T-helper 2 cell treated with Interferon-gamma antibody and Interleukin-4, amounts not matched to agents 5 μg/mL and 100 μg/mL, for 36 hours (primary cell): Measurements from ENCODE around the gene PPP2R5B.
A peak's percentile ranks its signal among the peaks of the same experiment; 100 is the strongest.

Experiments used
- DNase-seq: peaks from one replicate; pipeline ENCODE4 v3.0.0; 2021; ENCODE audit warnings: low spot score
- H3K27ac Mint-ChIP-seq: one replicate; pipeline ENCODE4 v1.8.0; 2021; ENCODE audit warnings: mild to moderate bottlenecking, mixed read lengths
- H3K27me3 Mint-ChIP-seq: one replicate; pipeline ENCODE4 v1.8.0; 2021; ENCODE audit warnings: low read depth, mixed read lengths
- H3K36me3 Mint-ChIP-seq: one replicate; pipeline ENCODE4 v1.8.0; 2021; ENCODE audit warnings: low read depth, mixed read lengths
- H3K4me1 Mint-ChIP-seq: one replicate; pipeline ENCODE4 v1.8.0; 2021; ENCODE audit warnings: low read depth, mixed read lengths
- H3K4me3 Mint-ChIP-seq: one replicate; pipeline ENCODE4 v1.8.0; 2022; ENCODE audit warnings: mild to moderate bottlenecking, moderate library complexity, mixed read lengths
- H3K9me3 Mint-ChIP-seq: one replicate; pipeline ENCODE4 v1.8.0; 2021; ENCODE audit warnings: mixed read lengths

Gene PPP2R5B

GRCh38 chr11:64921384-64921783 is 3.1 kb upstream of the PPP2R5B start:
- H3K4me1 Mint-ChIP-seq, result peaks cover 19% of the 10 kb centered on the region
- DNase-seq, result no peak
- H3K9me3 Mint-ChIP-seq, result no peaks in the 10 kb centered on the region
- peak overlapping the region; percentile 26 for H3K27ac Mint-ChIP-seq
- H3K4me3 Mint-ChIP-seq, result no peak overlapping the region
- no peaks in the 10 kb centered on the region for H3K27me3 Mint-ChIP-seq
- no peaks in the 10 kb centered on the region for H3K36me3 Mint-ChIP-seq

GRCh38 chr11:64923151-64923661 is 1.3 kb upstream of the PPP2R5B start:
- peaks cover 7% of the 10 kb centered on the region for H3K4me1 Mint-ChIP-seq
- peaks cover 2% of the 10 kb centered on the region for H3K36me3 Mint-ChIP-seq
- H3K27ac Mint-ChIP-seq, result peak overlapping the region; percentile 36
- no peaks in the 10 kb centered on the region for H3K9me3 Mint-ChIP-seq
- H3K4me3 Mint-ChIP-seq, result peak overlapping the region; percentile 21
- H3K27me3 Mint-ChIP-seq, result no peaks in the 10 kb centered on the region
- no peak for DNase-seq

- peaks cover 7% of the 10 kb centered on the region for H3K4me1 Mint-ChIP-seq
- H3K9me3 Mint-ChIP-seq, result no peaks in the 10 kb centered on the region
- no peaks in the 10 kb centered on the region for H3K27me3 Mint-ChIP-seq
- no peak for DNase-seq
- H3K4me3 Mint-ChIP-seq, result peak overlapping the region; percentile 97
- H3K27ac Mint-ChIP-seq, result peak overlapping the region; percentile 41
- H3K36me3 Mint-ChIP-seq, result peaks cover 3% of the 10 kb centered on the region
Observed at GRCh38 chr11:64924910-64925284, 408 bp downstream of the PPP2R5B start.

- Mint-ChIP-seq H3K27ac (peak overlapping the region; percentile 41), H3K4me3 (peak overlapping the region; percentile 97), H3K27me3 (no peaks in the 10 kb centered on the region), H3K9me3 (no peaks in the 10 kb centered on the region), H3K36me3 (peaks cover 7% of the 10 kb centered on the region), H3K4me1 (peaks cover 7% of the 10 kb centered on the region)
- DNase-seq, result no peak
Observed at GRCh38 chr11:64925536-64926436, 1.3 kb downstream of the PPP2R5B start.

- peaks cover 7% of the 10 kb centered on the region for H3K36me3 Mint-ChIP-seq
- no peak overlapping the region for H3K4me3 Mint-ChIP-seq
- no peaks in the 10 kb centered on the region for H3K9me3 Mint-ChIP-seq
- H3K27me3 Mint-ChIP-seq, result no peaks in the 10 kb centered on the region
- DNase-seq, result no peak
- H3K4me1 Mint-ChIP-seq, result peaks cover 7% of the 10 kb centered on the region
- H3K27ac Mint-ChIP-seq, result no peak overlapping the region
Observed at GRCh38 chr11:64926689-64927088, 2.2 kb downstream of the PPP2R5B start.

- no peak overlapping the region for H3K27ac Mint-ChIP-seq
- no peaks in the 10 kb centered on the region for H3K9me3 Mint-ChIP-seq
- no peak for DNase-seq
- no peak overlapping the region for H3K4me3 Mint-ChIP-seq
- H3K27me3 Mint-ChIP-seq, result no peaks in the 10 kb centered on the region
- peaks cover 11% of the 10 kb centered on the region for H3K36me3 Mint-ChIP-seq
- peaks cover 7% of the 10 kb centered on the region for H3K4me1 Mint-ChIP-seq
Observed at GRCh38 chr11:64928957-64929356, 4.5 kb downstream of the PPP2R5B start.

GRCh38 chr11:64929625-64930024 is 5.1 kb downstream of the PPP2R5B start:
- H3K9me3 Mint-ChIP-seq, result no peaks in the 10 kb centered on the region
- H3K4me3 Mint-ChIP-seq, result no peak overlapping the region
- peaks cover 11% of the 10 kb centered on the region for H3K36me3 Mint-ChIP-seq
- no peak for DNase-seq
- no peak overlapping the region for H3K27ac Mint-ChIP-seq
- H3K27me3 Mint-ChIP-seq, result no peaks in the 10 kb centered on the region
- H3K4me1 Mint-ChIP-seq, result peaks cover 4% of the 10 kb centered on the region

GRCh38 chr11:64930340-64930739 is 5.9 kb downstream of the PPP2R5B start:
- Mint-ChIP-seq H3K4me1 (peaks cover under 1% of the 10 kb centered on the region), H3K36me3 (peaks cover 11% of the 10 kb centered on the region)

GRCh38 chr11:64931290-64931689 is 6.8 kb downstream of the PPP2R5B start:
- Mint-ChIP-seq H3K9me3 (no peaks in the 10 kb centered on the region), H3K27ac (no peak overlapping the region), H3K36me3 (peaks cover 11% of the 10 kb centered on the region), H3K4me3 (no peak overlapping the region), H3K27me3 (no peaks in the 10 kb centered on the region), H3K4me1 (no peaks in the 10 kb centered on the region)
- no peak for DNase-seq

More at GRCh38 chr11:64930340-64930739, 5.9 kb downstream of the PPP2R5B start:
- no peak for DNase-seq
- H3K9me3 Mint-ChIP-seq, result no peaks in the 10 kb centered on the region
- H3K27me3 Mint-ChIP-seq, result no peaks in the 10 kb centered on the region
- H3K27ac Mint-ChIP-seq, result no peak overlapping the region
- H3K4me3 Mint-ChIP-seq, result no peak overlapping the region

- H3K9me3 Mint-ChIP-seq, result no peaks in the 10 kb centered on the region
- no peak for DNase-seq
- H3K4me3 Mint-ChIP-seq, result no peak overlapping the region
- H3K27me3 Mint-ChIP-seq, result no peaks in the 10 kb centered on the region
- H3K4me1 Mint-ChIP-seq, result no peaks in the 10 kb centered on the region
- peaks cover 11% of the 10 kb centered on the region for H3K36me3 Mint-ChIP-seq
- H3K27ac Mint-ChIP-seq, result no peak overlapping the region
Observed at GRCh38 chr11:64932324-64932723, 7.8 kb downstream of the PPP2R5B start.

GRCh38 chr11:64933213-64933934 is 8.9 kb downstream of the PPP2R5B start:
- H3K36me3 Mint-ChIP-seq, result peaks cover 9% of the 10 kb centered on the region
- DNase-seq, result no peak
- H3K4me1 Mint-ChIP-seq, result no peaks in the 10 kb centered on the region
- H3K4me3 Mint-ChIP-seq, result no peak overlapping the region
- H3K9me3 Mint-ChIP-seq, result no peaks in the 10 kb centered on the region
- no peak overlapping the region for H3K27ac Mint-ChIP-seq
- H3K27me3 Mint-ChIP-seq, result no peaks in the 10 kb centered on the region

GRCh38 chr11:64933935-64934681 is 9.6 kb downstream of the PPP2R5B start:
- no peak overlapping the region for H3K4me3 Mint-ChIP-seq
- no peak overlapping the region for H3K27ac Mint-ChIP-seq
- H3K36me3 Mint-ChIP-seq, result peaks cover 9% of the 10 kb centered on the region
- H3K27me3 Mint-ChIP-seq, result no peaks in the 10 kb centered on the region
- no peaks in the 10 kb centered on the region for H3K9me3 Mint-ChIP-seq
- no peaks in the 10 kb centered on the region for H3K4me1 Mint-ChIP-seq
- no peak for DNase-seq

- no peak overlapping the region for H3K27ac Mint-ChIP-seq
- H3K27me3 Mint-ChIP-seq, result no peaks in the 10 kb centered on the region
- H3K4me3 Mint-ChIP-seq, result no peak overlapping the region
- peaks cover 8% of the 10 kb centered on the region for H3K36me3 Mint-ChIP-seq
- H3K9me3 Mint-ChIP-seq, result no peaks in the 10 kb centered on the region
- no peak for DNase-seq
- H3K4me1 Mint-ChIP-seq, result no peaks in the 10 kb centered on the region
Observed at GRCh38 chr11:64934682-64935358, 10.3 kb downstream of the PPP2R5B start.
